ENCODE results near the gene TCTN3.
"Not testable (repeated sequence)": the region's sequence is repeated elsewhere in the genome, so short reads cannot be mapped to it uniquely, and the experiment has no call there.

The TCTN3 gene

DNA sequence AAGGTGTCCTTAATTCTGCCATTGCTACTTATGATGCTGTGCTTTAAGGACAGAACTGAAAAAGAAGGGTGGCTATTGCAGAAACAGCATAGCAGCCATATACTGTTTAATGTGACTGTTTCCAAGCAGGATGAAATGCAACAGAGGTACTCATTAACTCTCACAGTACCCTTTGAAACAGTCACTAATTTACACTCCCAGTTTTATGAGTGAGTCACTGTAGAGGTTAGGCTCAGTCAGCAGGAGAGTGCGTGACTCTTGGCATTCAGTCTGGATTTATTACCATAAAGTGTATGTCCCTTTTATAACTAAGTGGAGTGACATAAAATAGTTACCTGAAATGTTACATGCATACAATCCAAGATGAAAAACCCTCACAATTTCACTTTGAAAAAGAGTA, 64.9 kb downstream of the TCTN3 start:
- no peak for TF ChIP-seq POLR2A (IDR thresholded peaks at IDR 0.05; ENCODE audit: low read length)

DNA sequence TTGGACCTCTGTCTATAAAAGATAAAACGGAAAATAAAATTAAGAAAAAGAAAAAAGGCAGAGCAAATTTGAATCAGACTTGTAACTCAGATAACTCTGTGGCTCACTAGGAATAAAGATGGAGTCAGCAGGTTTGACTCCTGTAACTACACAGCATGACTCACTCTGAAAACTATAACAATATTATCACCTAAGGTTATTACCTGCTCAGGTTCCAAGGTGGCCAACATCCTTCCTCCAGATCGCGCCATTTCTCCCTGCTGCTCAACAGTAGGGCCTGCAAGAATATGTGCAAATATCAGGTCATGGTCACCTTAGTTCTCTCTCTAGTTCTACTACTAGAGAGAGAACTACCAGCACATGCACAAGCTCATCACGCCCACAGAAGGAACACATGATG, 67.2 kb downstream of the TCTN3 start:
- TF ChIP-seq POLR2A (IDR thresholded peaks at IDR 0.05; ENCODE audit: low read length) (no peak), GATA1 (IDR thresholded peaks at IDR 0.05; ENCODE audit: low read depth, low read length) (no peak)
- no peak for DNase-seq

More for the DNA sequence above, 64.9 kb downstream of the TCTN3 start:
- DNase-seq, result no peak

DNA sequence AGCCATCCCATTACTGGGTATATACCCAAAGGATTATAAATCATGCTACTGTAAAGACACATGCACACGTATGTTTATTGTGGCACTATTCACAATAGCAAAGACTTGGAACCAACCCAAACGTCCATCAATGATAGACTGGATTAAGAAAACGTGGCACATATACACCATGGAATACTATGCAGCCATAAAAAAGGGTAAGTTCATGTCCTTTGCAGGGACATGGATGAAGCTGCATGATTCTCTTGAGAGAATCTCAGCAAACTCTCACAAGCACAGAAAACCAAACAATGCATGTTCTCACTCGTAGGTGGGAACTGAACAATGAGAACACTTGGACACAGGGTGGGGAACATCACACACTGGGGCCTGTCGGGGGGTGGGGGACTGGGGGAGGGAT, 73.3 kb downstream of the TCTN3 start:
- not testable (repeated sequence) for DNase-seq

DNA sequence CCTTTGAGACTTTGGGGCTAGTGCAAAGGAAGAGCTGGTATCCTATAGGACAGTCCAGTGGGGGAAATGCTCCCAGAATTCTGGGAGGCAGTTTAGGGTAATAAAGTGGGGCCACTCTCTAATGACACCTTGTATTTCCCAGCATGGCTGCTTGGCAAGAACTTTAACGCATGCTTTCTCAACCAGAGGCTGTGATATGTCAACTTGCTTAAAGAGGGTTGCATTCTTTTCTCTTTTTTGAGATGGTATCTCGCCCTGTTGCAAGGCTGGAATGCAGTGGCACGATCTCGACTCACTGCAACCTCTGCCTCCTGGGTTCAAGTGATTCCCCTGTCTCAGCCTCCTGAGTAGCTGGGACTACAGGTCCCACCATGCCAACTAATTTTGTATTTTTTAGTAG, 75.6 kb downstream of the TCTN3 start:
- TF ChIP-seq POLR2A (IDR thresholded peaks at IDR 0.05; ENCODE audit: low read length) (no peak), GATA1 (IDR thresholded peaks at IDR 0.05; ENCODE audit: low read depth, low read length) (no peak)
- DNase-seq, result no peak

DNA sequence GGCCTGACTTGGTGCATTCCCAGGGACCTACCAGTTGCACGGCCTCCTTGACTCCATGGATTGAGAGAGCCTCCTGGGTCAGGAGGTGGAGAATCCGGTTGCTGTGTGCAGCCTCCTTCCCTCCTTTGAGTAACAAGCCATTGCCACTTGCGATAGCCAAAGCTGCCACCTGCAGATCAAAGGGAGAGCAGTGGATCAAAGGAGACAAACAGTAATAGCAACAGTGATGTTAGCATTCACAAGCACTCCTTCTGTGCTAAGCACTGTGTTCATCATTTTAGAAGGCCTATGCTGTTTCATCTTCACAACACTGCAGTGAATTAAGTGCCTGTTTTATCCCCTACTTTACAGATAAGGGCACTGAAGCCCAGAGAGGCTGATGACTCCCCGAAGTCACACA, 77.3 kb downstream of the TCTN3 start:
- TF ChIP-seq POLR2A (IDR thresholded peaks at IDR 0.05; ENCODE audit: low read length), result no peak
- no peak for TF ChIP-seq GATA1 (IDR thresholded peaks at IDR 0.05; ENCODE audit: low read depth, low read length)
- no peak for DNase-seq
